ENCODE measurements around the gene LIPH. TPM values are rescaled to one million over a fixed set of nuclear protein-coding genes. Genes with fewer than 3 reads are reported as not detected.

LIPH gene
- total and polyA plus RNA-seq, 2 of the 8 experiments (the other 6 are each of a cell fraction or from before 2014, with no cell fraction given) = 0.08 TPM; not detected in 1

DNA sequence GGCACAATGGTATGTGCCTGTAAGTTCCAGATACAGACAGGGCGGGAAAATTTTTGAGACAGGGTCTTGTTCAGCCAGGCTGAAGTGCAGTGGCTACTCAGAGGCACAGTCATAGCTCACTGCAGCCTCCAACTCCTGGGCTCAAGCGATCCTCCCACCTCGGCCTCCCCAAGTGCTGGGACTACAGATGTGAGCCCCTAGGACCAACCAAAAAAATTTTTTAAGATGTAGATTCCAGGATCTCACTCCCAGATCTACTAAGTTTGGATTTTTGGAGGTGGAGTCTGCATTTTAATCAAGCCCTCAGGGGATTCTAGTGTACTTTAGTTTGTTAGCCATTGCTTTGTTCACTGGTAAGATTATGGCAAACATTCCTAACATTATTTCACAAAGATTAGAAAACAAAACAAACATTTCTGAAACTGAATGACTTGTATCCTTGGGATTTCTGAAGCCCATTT lies 2.7 kb downstream of the LIPH start (continued):
- no peak for TF ChIP-seq TAF1 (IDR thresholded peaks at IDR 0.05; ENCODE audit: low read depth, low read length)
- no peak for TF ChIP-seq BCL11A (IDR thresholded peaks at IDR 0.05; ENCODE audit: low read depth in 2 of 2, low read length in 2 of 2)
- no peak for TF ChIP-seq RFX5 (IDR thresholded peaks at IDR 0.05; ENCODE audit: borderline replicate concordance, low read depth, low read length)
- TF ChIP-seq, protein P1, sequence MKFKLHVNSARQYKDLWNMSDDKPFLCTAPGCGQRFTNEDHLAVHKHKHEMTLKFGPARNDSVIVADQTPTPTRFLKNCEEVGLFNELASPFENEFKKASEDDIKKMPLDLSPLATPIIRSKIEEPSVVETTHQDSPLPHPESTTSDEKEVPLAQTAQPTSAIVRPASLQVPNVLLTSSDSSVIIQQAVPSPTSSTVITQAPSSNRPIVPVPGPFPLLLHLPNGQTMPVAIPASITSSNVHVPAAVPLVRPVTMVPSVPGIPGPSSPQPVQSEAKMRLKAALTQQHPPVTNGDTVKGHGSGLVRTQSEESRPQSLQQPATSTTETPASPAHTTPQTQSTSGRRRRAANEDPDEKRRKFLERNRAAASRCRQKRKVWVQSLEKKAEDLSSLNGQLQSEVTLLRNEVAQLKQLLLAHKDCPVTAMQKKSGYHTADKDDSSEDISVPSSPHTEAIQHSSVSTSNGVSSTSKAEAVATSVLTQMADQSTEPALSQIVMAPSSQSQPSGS (IDR thresholded peaks at IDR 0.05; ENCODE audit: low read length) = no peak

Measured in H1 (cell line).